NCI-H2029 (cell line): ENCODE results near the gene ABI1.
"Not testable (repeated sequence)": the region's sequence is repeated elsewhere in the genome, so short reads cannot be mapped to it uniquely, and the experiment has no call there.

Experiments used
- DNase-seq: peaks from one replicate; lab custom pipeline; 2025; lab: John Stamatoyannopoulos, UW

ABI1 gene

DNA sequence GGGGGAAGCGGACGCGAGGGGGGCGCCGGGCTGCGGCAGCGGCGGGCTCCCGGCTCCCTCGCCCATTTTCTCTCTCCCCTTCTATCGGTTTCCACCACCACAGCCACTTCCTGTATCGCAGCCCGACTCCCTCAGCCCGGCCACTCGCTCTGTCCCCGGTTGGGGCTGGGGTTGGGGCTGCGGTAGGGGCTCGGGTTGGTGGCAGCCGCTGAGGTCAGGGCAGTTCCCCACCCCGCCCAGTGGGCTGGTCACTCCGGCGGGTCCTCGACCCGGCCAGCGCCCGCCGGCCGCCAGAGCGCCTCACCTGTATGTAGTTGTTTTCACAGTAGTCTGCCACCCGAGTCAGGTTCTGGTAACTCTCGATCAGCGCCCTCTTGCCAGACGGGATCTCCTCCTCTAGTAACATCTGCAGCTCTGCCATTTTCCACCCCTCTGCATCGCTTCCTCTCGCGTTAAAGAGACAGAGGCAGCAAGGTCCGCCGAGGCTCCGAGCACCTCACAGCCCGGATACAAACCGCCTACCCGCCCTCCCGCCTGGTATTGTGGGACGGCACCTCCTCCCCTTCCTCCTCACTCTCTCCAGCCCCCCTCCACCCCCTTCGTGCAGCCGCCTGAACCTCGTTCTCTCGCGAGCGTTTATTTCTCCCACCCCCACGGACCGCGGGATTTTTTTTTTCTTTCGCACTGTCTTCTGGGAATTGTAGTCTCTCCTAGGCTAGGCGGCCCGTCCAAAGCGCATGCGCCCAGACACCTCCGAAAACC, at the start of gene ABI1:
ABI1 (minus strand) TSS at position 516 of the 762 bp plus-strand sequence; CDS start at position 421, 95 bp downstream.
- DNase-seq: peak; percentile 92

DNA sequence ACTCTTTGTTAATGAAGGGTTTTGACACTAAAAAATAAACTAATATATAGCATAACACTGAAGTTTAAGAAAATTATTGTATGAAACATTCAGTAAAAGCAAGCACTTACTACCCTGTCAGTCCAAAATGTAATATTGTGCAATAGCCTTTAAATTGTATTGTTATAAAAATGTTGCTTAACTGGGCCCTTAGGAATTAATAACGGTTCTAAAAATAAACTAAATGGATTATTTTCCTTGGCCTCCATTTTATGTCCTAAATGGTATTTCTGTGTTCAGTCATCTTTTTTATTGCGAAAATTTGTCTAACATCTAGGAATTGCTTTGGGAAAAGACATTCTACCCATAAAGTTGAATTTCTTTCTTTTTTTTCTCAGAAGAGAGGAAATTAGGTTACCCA, 49.0 kb upstream of the ABI1 start:
- no peak for DNase-seq

DNA sequence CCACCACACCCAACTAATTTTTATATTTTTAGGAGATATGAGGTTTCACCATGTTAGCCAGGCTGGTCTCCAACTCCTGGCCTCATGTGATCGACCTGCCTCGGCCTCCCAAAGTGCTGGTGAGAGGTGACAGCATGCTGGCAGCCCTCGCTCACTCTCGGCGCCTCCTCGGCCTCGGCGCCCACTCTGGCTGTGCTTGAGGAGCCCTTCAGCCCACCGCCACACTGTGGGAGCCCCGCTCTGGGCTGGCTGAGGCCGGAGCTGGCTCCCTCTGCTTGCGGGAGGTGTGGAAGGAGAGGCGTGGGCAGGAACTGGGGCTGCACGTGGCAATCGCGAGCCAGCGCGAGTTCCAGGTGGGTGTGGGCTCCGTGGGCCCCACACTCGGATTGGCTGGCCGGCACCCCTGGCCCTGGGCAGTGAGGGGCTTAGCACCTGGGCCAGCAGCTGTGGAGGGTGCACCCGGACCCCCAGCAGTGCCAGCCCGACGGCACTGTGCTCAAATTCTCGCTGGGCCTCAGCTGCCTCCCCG, 44.6 kb upstream of the ABI1 start:
- DNase-seq: not testable (repeated sequence)

DNA sequence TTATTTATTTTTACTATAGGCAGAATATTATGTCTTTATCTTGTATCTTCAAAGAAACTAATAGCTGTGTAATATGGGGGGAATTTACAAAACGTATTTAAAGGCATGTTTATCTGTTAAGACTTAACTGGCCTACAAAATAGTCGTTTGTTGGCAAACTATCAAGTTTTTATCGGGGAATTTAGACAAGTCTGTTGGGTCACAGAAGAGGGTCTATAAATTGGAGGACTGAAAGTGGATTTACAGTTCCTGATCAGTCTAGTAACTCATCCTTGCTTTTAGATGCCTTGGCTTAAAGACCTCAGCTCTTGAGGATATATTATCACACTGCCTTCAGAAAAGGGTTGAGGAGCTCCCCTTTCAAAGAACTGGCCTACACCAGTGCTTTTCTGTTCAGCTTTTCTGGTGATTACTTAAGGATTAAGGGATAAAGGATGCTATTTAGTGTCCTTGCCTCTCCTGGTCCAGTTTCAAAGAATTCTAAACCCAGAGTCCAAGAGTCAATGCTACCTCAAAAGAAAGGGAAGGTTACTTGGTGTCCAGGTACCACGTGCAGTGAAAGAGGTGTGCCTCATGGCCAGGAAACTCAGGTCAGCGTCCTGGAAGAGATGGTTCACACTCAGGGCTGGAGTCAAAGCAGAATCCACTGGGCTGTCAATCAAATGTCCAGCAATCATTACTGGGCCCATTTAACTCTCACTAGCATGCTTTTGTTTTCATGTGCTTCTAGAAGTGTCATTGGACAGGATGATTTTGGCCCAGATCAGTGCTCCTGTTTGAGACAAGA, 42.9 kb upstream of the ABI1 start:
- no peak for DNase-seq

DNA sequence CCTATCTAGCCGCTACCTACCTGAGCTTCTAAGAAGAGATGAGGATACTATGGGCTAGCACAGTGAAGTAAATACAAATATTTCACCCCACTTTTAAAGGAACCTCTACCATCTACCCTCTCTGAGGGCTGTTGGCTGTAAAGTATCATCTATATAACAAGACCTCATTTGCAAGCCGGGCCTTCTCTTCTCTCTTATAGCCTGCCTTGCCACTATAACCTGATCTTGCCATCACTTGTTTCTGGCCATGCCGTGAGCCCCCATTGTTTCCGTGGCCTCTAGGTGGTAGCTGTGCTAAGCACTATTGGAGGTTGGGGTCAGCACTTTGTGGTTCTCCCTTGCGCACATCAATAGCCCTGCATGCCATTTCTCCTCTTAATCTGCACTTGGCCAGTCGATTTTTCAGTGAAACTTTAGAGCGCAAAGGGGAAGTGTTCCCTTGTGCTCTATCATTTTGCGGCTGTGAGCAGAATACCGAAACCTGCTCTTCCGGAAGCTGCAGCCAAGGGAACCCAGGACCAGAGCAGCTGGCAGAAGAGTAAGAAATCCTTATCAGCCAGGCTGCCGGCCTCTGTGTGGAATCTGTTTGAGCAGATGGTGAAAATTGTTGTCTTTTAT, 31.7 kb upstream of the ABI1 start:
- DNase-seq: not testable (repeated sequence)

DNA sequence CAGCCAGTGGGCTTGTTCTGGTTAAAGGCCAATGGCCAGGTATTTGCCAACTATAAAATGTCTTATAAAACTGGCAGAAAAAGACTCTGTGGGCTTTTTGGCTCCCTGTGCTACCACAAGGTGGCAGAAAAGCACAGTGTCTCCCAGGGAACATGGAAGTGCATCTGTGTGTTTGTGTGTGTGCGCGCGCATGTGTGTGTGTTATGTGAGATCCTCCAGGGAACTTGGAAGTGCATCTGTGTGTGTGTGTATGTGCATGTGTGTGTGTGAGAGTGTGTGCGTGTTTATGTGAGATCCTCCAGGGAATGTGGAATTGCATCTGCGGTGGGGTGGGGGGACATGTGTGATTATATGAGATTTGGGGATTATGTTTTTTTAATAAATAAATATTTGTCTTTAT, 30.2 kb upstream of the ABI1 start:
- DNase-seq: peak; percentile 28

DNA sequence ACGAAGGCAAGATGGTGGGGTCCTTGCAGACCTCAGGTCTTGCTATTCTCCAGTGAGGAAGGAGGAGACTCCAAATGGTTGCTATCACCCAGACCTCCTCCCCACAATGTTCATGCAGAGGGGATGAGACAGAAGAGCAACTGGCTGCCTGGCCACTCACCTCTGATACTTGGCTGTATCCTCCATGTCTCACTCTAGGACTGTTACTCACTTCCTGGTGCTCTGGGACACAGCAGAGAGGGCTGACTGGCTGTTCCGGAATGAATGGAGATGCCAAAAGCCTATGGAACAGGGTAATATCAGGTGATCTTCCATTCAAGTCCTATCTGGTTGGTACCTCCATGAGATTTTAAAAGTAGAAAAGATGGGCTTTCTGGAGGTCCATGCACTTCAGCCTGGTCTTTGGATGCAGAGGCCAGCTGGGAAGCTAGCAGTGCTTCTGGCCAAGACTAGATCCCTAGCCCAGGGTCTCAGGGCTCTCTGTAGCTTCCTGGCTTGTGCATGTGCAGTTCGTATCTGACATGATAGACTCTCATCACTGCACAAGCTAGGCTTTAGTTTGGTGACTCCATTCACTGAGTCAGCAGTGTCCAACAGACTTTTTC, 27.0 kb upstream of the ABI1 start:
- DNase-seq: no peak

DNA sequence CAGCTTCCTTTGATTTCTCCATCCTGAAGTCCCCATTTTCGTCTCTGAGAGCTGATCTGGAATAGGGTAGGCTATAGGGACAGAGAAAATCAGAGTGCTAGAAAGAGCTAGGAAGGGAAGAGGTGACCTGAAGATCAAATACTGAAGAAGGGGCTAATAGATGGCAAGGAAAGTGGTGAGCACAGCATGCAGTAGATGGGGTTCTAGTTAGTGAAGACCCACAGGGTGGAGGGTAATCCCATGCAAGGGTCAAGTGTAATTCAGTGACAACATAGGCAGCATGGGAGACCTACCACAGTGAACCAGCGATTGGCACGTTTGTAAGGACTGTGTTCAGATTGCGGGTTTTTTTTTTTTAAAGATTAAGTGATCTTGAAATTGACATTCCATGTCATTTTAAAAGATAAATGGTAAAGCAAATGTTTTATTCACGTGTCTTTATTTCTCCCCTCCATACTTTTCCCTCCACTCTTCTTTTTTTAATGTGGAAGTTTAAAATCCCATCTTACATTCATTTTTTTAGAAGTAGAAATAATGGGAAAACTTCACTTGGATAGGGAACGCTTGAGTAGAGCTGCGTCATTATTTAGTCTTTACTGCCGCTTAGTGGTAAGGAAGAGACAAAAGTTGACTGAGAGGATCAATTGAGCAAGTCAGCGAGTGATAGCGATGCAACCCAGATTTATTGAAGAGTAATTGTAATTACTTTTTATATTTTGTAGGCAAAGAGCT, 21.0 kb upstream of the ABI1 start:
- peak; percentile 19 for DNase-seq

DNA sequence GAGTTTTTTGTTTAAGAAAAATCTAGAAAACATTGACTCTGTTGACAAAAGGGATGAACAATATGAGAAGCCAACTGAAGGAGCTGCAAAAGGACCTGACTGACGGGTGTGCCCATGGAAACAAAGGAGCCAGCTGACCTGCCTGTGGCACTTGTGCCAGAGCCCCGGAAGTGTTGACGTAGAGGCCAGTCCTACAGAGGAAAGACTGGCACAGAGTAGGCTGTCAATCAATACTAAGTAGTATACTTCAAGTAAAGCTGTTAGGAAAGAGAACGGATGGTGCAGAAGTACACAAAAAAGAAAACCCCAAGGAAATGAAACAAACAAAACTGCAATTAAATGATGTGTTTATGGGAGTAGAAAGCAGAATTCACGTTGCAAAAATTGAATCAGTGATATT, 19.0 kb upstream of the ABI1 start:
- peak; percentile 75 for DNase-seq

DNA sequence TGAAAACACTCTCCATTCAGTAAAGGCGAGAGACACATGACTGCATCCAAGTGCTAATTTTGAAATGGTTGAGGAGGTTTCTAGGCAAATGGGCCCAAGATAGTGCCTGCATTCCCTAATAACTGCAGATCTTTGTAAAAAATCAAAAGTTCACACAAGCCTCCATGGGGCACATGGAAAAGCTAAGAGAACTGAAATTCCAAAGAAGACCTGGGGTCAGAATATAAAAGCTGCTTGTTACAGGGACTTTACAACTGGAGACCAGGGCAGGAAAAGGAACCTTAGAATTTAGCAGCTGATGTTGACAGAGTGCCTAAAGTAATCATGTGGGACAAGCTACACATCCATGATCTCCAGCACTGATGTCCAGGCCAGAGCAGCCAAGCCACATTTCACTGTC, 10.0 kb upstream of the ABI1 start:
- no peak for DNase-seq

DNA sequence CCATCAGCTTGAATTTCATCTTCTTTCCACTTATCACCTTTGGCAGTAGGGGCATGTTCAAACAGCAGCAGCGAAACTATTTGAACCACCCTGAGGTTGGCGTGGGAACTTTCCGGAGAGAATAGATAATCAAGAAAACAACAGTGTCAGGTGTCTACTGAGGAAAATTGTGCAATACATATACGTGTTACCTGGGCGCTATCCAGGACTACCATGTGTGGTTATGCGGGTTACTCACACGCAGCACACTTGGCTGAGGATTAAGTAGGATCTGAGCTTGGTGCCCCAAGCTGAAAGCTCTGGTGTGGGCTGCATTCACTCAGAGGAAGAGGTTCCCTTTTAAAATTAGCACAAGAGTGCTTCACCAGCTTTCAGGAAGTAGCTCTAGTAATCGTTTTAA, 8.8 kb upstream of the ABI1 start:
- no peak for DNase-seq

DNA sequence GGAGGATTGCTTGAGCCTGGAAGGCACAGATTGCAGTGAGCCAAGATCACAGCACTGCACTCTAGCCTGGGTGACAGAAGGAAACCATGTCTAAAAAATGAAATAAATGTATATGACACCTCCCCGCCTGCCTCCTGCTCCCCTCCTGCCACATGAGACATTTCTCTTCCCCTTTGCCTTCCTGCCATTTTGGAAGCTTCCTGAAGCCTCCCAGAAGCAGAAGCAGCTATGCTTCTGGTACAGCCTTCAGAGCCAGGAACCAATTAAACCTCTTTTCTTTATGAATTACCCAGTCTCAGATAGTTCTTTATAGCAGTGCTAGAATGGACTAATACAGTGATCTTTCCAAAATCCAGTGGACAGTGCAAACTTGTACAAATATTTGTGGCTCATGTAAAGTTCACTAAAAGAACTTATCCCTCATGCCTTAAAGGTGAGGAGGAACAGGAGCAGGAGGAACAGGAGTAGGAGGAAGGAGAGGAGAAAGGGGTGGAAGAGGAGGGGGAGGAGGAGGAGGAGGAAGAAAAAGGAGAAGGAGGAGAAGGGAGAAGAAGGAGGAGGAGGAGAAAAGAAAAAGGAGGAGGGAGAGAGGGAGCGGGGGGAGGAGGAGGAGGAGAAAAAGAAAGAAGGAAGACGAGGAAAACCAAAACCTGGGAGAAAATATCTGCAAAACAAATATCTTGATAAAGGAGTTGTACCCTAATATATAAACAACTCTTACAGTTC, 2.8 kb upstream of the ABI1 start:
- no peak for DNase-seq

DNA sequence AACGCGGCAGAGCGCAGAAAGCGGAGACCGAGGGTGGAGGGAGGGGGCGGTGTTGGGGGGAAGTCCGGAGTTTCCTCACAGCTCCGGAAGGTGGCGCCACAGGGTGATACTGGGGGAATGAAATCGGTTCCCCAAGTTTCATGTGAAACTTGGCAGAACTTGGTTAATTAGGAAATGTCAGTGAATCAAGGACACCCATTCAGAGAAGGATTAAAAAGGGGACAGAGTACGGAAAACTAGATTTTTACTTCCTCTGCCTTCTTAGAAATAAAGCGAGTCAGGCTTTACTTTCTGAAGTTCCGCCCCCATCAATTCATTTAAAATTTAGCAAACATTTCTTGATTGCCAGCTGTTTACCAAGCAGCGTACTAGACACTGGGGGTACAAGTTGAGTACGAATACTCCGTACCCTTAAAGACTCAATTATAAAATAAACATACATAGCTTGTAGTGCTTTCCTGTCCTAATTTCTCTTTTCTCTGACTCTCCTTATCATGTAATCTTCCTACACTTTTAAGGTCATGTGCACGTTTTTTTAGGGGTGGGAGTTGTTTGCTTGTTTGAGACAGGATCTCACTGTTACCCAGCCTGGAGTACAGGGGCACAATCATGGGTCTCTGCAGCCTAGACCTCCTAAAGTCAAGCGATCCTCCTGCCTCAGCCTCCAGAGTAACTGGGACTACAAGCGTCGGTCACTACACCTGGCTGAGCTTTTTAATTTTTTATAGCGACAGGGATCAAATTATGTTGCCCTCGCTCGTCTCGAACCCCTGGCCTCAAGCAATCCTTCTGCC, 644 bp upstream of the ABI1 start:
- DNase-seq: no peak

DNA sequence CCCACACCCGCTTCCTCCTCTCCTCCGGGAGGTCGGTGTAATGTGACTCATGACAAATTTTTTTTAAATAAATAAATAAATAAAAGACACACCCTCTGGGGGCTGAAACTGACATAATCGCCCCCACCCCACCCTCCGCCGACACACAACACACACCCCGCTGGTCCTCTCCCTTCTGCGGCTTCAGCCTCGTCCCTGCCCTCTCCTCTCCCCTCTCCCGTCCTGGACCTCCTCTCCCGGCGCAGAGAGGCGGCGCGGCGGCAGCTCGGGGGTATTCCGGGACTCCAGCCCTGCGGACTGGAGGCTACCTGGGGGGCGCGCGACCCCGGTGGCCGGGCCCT, 686 bp downstream of the ABI1 start:
- no peak for DNase-seq

DNA sequence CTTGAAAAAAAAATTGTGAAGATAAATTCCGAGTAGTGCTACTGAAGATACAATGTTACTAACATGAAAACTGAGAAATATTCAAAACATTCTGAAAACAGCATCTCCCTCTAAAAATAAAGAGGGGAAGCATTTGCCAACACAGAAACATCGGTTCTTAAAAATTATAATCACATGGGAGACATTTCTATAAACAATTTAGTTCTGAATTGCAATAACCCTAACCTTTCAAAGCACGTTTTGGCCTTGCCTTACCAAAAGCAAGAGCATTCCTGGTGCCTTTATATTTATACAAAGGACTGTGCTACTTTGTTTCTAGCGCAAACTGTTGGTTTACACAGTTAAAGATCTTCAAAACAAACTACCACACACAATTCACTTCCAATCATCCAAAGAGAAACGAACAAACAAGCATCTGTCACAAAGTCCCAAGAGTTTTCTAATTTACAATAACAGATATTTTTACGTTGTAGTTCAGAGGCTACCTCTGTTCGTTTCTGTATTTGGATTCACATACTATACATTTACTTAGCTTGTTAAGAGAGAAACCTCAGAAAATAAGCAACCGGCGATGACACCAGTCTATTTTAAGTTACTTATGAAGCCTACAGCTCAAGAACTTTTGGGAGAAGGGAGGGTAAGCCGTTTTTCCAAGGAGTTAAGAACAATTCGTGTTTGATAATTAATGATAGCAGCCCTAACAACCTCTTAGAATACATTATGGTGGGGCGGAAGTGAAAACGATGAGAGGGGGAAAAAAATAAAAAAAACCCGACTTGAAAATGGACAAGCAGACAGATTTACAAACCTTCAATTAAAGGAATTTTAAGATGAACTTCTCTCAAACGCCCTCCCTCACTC, 1.3 kb downstream of the ABI1 start:
- no peak for DNase-seq

DNA sequence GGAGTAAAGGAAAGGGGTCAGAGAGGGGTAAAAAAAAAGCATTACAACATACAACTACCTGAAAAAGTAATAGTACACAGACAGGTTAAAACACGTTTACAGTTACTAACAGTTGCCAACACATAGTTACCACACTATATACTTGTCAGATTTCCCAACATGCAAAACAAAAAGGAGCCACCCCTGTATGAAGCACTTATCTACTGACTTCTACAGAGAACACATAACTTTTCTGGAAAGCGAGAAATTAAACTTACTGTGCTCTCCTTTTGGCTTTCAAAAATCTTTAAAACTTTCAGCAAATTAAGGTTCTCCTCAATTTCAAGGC, 2.1 kb downstream of the ABI1 start:
- DNase-seq: no peak

DNA sequence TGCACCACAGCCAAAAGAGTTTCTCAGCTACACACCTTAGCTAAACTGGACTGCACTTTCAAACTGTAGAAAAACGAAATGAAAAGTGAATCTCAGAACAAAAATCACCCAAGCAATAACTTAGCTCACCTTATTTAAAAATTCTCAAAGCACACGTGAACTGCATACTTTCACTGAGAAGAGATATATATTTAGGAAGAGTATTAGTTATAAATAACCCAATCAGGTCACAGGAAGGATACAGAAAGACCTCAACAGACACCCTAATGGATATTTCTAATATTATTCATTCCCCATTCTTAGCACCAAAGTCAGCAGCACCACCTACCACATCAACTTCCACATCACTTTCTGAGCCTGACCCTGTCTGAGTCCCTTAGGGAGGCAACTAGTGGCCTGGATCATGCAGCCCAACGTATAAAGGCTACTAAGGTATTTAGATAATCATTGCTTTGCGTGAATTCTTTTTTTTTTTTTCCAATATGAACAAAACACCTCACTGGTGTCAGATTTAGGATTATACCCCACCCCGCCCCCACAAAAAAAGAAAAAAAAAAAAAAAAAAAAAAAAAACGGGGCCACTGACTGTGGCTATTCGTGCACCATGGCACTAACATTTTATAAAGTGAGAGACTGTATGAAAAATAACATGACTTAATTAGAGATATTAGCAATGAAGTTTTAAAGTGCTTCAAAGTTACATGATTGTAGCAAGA, 2.6 kb downstream of the ABI1 start:
- DNase-seq: no peak

DNA sequence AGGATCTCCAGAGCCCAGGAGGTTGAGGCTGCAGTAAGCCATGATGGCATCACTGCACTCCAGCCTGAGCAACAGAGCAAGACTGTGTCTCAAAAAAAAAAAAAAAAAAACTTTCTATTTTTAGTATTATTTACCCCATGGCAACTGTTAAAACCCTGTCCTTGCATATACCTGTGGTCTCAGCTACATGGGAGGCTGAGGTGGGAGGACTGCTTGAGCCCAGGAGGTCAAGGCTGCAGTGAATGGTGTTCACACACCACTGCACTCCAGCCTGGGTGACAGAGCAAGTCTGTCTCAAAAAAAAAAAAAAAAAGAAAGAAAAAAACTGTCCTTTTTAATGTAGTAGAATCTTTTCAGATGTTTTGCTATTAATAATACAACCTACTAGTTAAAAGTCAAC, 3.2 kb downstream of the ABI1 start:
- DNase-seq: not testable (repeated sequence)

DNA sequence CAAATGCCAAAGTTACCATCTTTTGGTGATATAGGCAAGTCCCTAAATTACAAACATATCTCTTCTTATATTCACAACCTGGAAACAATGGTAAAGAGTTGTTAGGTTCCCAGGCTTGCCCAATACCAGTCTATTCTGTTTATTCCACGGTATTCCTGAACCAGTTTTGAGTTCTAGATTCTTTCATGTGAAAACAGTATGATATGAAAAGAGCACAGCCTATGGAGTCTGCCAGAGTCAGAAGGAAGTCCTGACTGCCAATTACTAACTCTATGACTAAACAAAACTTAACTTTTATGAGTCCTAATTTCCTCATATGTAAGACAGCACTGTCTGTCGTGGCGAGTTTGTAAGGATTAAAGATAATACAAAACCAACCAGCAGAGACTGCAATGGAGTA, 5.6 kb downstream of the ABI1 start:
- no peak for DNase-seq
